ENCODE data around the gene APLN. TPM values are rescaled to one million over a fixed set of nuclear protein-coding genes. Genes with fewer than 3 reads are reported as not detected.

The APLN gene
- 1 to 10 TPM; 2.8 to 3.1 TPM for total RNA-seq
- 3.2 TPM for polyA plus RNA-seq (ENCODE audit: insufficient read depth, low read depth, low replicate concordance)
- long read RNA-seq, donor 1 = 0 reads
- long read RNA-seq, donor 2, partial matches to known transcripts = 5 of 6 reads
- long read RNA-seq, donor 2, other reads (novel, unspliced or antisense) = 0 of 6 reads

- no peaks in the 10 kb centered on the region for H3K36me3 ChIP-seq (ENCODE audit: low read depth, missing control alignments)
- H3K4me3 ChIP-seq = peak within 1 kb of the TSS; percentile 29 to 51
- no peaks in the 10 kb centered on the region for H3K9me3 ChIP-seq
- TF ChIP-seq CTCF (IDR thresholded peaks at IDR 0.05) (no peak), POLR2A (IDR thresholded peaks at IDR 0.05) (no peak)
- H3K27me3 ChIP-seq = no peaks in the 10 kb centered on the region
- H3K4me1 ChIP-seq = no peaks in the 10 kb centered on the region
- DNase-seq = peak; percentile 37
- no peak within 1 kb of the TSS for H3K27ac ChIP-seq
- WGBS, 2 donors = 0% methylated on average over 18 of the region's 67 CpGs; no CpG with 5 or more reads in 1 of the 2 donors
- intact Hi-C loops (cut with DNase I; ENCODE audit: low total_unique reads) = no loop called here
Observed at GRCh38 chrX:129654652-129655546, at the start of gene APLN. Gene APLN (minus strand): TSS chrX:129654956. CDS start chrX:129654630, 326 bp downstream.

GRCh38 chrX:129704491-129704890 lies 49.7 kb upstream of the APLN start:
- no peak for TF ChIP-seq POLR2A (IDR thresholded peaks at IDR 0.05)
- no peak for TF ChIP-seq CTCF (IDR thresholded peaks at IDR 0.05)
- Histone ChIP-seq H3K9me3 (no peaks in the 10 kb centered on the region), H3K27me3 (no peaks in the 10 kb centered on the region), H3K4me1 (no peaks in the 10 kb centered on the region), H3K4me3 (no peak overlapping the region), H3K27ac (no peak overlapping the region), H3K36me3 (ENCODE audit: low read depth, missing control alignments) (no peaks in the 10 kb centered on the region)
- WGBS, 2 donors = 86 to 90% methylated on average over 1 to 2 of the region's 2 CpGs
- no peak for DNase-seq
- intact Hi-C loops (cut with DNase I; ENCODE audit: low total_unique reads) = no loop called here

- 34 to 76% methylated on average over 3 to 7 of the region's 8 CpGs for WGBS, 2 donors
- H3K36me3 ChIP-seq (ENCODE audit: low read depth, missing control alignments) = no peaks in the 10 kb centered on the region
- H3K4me1 ChIP-seq = no peaks in the 10 kb centered on the region
- no peaks in the 10 kb centered on the region for H3K27me3 ChIP-seq
- DNase-seq = peak; percentile 66
- no peak overlapping the region for H3K27ac ChIP-seq
- H3K9me3 ChIP-seq = no peaks in the 10 kb centered on the region
- H3K4me3 ChIP-seq = no peak overlapping the region
- TF ChIP-seq POLR2A (IDR thresholded peaks at IDR 0.05) = no peak
- TF ChIP-seq CTCF (IDR thresholded peaks at IDR 0.05) = no peak
- intact Hi-C loops (cut with DNase I; ENCODE audit: low total_unique reads) = no loop called here
Observed at GRCh38 chrX:129701624-129702069, 46.9 kb upstream of the APLN start.

GRCh38 chrX:129700536-129700935 lies 45.8 kb upstream of the APLN start:
- WGBS, 2 donors = 93 to 100% methylated on average over 1 to 4 of the region's 4 CpGs
- no peaks in the 10 kb centered on the region for H3K4me1 ChIP-seq
- H3K36me3 ChIP-seq (ENCODE audit: low read depth, missing control alignments) = no peaks in the 10 kb centered on the region
- TF ChIP-seq CTCF (IDR thresholded peaks at IDR 0.05) (no peak), POLR2A (IDR thresholded peaks at IDR 0.05) (no peak)
- H3K27me3 ChIP-seq = no peaks in the 10 kb centered on the region
- no peak overlapping the region for H3K27ac ChIP-seq
- no peak overlapping the region for H3K4me3 ChIP-seq
- no peak for DNase-seq
- H3K9me3 ChIP-seq = no peaks in the 10 kb centered on the region
- intact Hi-C loops (cut with DNase I; ENCODE audit: low total_unique reads) = no loop called here

Measured in testis (tissue), 5 donors.